KMS-11 (cell line): ENCODE data around the gene PRR3.

ENCODE experiments used
- H2AFZ ChIP-seq: fragments of 200-600 bp; sonication (generic); 2 replicates; pipeline ENCODE4 v1.6.1; 2016; ENCODE audit warnings: antibody characterized with exemption, mixed run types, low read depth
- H3K27ac ChIP-seq: fragments of 200-600 bp; sonication (generic); 2 replicates; pipeline ENCODE4 v1.6.1; 2016; ENCODE audit warnings: mild to moderate bottlenecking, mixed run types
- H3K27me3 ChIP-seq: fragments of 200-600 bp; sonication (generic); 2 replicates; pipeline ENCODE4 v1.6.1; 2017; ENCODE audit warnings: mild to moderate bottlenecking, low read depth, mixed run types, moderate library complexity; ENCODE audit not compliant: insufficient read depth
- H3K36me3 ChIP-seq: fragments of 200-600 bp; sonication (generic); 2 replicates; pipeline ENCODE4 v1.6.1; 2017; ENCODE audit warnings: mild to moderate bottlenecking, mixed run types; ENCODE audit not compliant: insufficient read depth
- H3K4me1 ChIP-seq: fragments of 200-600 bp; sonication (generic); 2 replicates; pipeline ENCODE4 v1.6.1; 2016; ENCODE audit warnings: mild to moderate bottlenecking, low read depth, mixed run types; ENCODE audit not compliant: poor library complexity, severe bottlenecking
- H3K4me2 ChIP-seq: fragments of 200-600 bp; sonication (generic); 2 replicates; pipeline ENCODE4 v1.7.0; 2016; ENCODE audit warnings: mild to moderate bottlenecking, mixed run types
- H3K4me3 ChIP-seq: fragments of 200-600 bp; sonication (generic); IDR thresholded peaks from 2 replicates; pipeline ENCODE4 v1.6.1; 2017; ENCODE audit warnings: low read depth, low read length, mixed read lengths; ENCODE audit not compliant: insufficient read depth
- H3K79me2 ChIP-seq: fragments of 200-600 bp; sonication (generic); 2 replicates; pipeline ENCODE4 v1.6.1; 2016; ENCODE audit warnings: low read depth, mixed run types; ENCODE audit not compliant: insufficient read depth
- H3K9ac ChIP-seq: fragments of 200-600 bp; sonication (generic); 2 replicates; pipeline ENCODE4 v1.6.1; 2016; ENCODE audit warnings: mild to moderate bottlenecking, mixed run types
- H4K20me1 ChIP-seq: fragments of 200-600 bp; sonication (generic); 2 replicates; pipeline ENCODE4 v1.6.1; 2016; ENCODE audit warnings: mild to moderate bottlenecking, mixed run types; ENCODE audit not compliant: insufficient read depth
- CTCF ChIP-seq: fragments of 200-600 bp; sonication (generic); conservative IDR thresholded peaks from 2 replicates; pipeline ENCODE4 v1.6.1; 2017; ENCODE audit warnings: low read depth, mild to moderate bottlenecking, antibody characterized with exemption, low read length, moderate library complexity, mixed read lengths

The PRR3 gene

DNA sequence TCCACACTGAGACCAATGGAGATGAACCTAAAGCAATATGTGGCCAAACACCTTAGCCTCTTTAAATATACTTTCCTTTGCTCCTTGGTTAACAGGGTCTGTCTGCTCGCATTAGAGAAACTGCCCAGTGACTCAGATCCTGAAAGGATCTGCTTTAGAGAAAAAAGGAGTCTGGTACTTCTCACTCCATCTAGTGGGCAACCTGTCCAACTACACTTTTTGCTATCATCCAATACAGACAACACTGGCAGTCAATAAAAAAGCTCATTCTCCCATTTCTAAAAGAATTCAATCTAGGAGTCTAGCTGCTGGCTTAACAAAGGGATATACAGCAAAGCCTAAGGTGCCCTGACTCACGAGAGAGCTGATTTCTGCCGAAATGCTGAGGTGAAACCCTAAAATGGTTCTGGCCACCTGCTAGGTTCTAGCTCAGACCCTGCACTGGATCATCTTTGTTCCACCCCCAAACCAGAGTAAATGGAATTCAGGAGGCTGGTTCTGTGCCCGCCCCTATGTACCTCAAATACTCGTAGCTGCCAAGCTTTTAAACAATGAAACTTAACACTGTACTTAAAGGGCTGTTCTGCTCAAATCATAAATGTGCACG is 12.3 kb upstream of the PRR3 start:
- no peaks in the 10 kb centered on the region; the same call in none of the 2 replicates for H3K27me3 ChIP-seq
- no peak overlapping the region for H3K9ac ChIP-seq
- H3K79me2 ChIP-seq = no peaks in the 10 kb centered on the region
- H2AFZ ChIP-seq = no peak overlapping the region
- no peak overlapping the region for H3K4me2 ChIP-seq
- no peak overlapping the region for H3K4me3 ChIP-seq
- H4K20me1 ChIP-seq = no peaks in the 10 kb centered on the region
- H3K27ac ChIP-seq = no peak overlapping the region
- H3K4me1 ChIP-seq = peaks cover 8% of the 10 kb centered on the region
- H3K36me3 ChIP-seq = no peaks in the 10 kb centered on the region
- TF ChIP-seq CTCF = peak; percentile 82

DNA sequence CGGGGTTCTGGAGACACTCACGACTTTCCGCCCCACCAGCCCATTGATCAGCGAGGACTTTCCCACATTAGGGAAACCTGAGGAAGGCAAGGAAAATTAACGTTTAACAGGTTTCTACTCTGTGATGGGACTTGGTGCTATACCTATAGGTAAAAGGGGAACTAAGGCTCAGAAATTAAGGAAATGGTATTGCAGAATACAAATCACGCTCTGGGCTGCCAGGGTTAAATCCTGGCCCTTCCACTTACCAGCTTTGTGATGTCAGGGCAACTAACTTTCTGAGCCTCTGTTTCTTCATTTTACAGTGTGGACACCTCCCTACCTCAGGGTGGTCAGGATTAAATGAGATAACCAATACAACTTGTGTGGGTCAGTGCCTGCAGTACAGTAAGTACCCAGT is 9.6 kb upstream of the PRR3 start:
- H4K20me1 ChIP-seq = no peaks in the 10 kb centered on the region
- TF ChIP-seq CTCF = no peak
- peaks cover 3% of the 10 kb centered on the region for H3K4me1 ChIP-seq
- H3K4me2 ChIP-seq = no peak overlapping the region
- no peak overlapping the region for H3K4me3 ChIP-seq
- H2AFZ ChIP-seq = no peak overlapping the region
- no peaks in the 10 kb centered on the region for H3K36me3 ChIP-seq
- no peak overlapping the region for H3K9ac ChIP-seq
- H3K27ac ChIP-seq = no peak overlapping the region
- H3K79me2 ChIP-seq = no peaks in the 10 kb centered on the region
- H3K27me3 ChIP-seq = no peaks in the 10 kb centered on the region

DNA sequence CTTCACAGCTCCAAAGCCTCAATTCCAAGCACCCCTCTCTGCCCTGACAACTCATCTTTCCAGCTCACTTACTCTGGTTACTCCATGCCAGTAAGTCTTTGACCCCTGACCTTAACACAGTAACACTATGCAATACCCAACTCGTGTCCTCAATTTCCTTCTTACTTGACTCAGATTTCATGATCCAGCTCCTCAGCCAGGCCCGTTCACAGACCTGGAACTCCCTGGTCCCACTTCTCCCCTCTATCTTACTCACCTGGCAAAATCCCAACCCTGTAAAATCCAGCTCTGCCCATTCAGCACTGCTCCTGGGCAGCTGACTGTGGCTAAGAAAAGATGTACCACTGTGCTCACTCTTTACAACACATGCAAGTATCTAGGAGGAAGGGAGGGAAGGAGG is 8.7 kb upstream of the PRR3 start:
- no peak overlapping the region for H3K4me2 ChIP-seq
- H3K4me1 ChIP-seq = peaks cover 3% of the 10 kb centered on the region
- H3K36me3 ChIP-seq = no peaks in the 10 kb centered on the region
- no peak overlapping the region for H3K9ac ChIP-seq
- no peaks in the 10 kb centered on the region for H3K27me3 ChIP-seq
- H4K20me1 ChIP-seq = no peaks in the 10 kb centered on the region
- no peak for TF ChIP-seq CTCF
- no peak overlapping the region for H3K27ac ChIP-seq
- no peaks in the 10 kb centered on the region for H3K79me2 ChIP-seq
- H3K4me3 ChIP-seq = no peak overlapping the region
- H2AFZ ChIP-seq = no peak overlapping the region

- Histone ChIP-seq H3K79me2 (peaks cover 20% of the 10 kb centered on the region), H2AFZ (no peak overlapping the region), H3K9ac (no peak overlapping the region), H3K27me3 (no peaks in the 10 kb centered on the region), H3K27ac (no peak overlapping the region), H4K20me1 (no peaks in the 10 kb centered on the region), H3K4me3 (no peak overlapping the region), H3K4me1 (peaks cover 13% of the 10 kb centered on the region), H3K36me3 (no peaks in the 10 kb centered on the region), H3K4me2 (no peak overlapping the region)
- no peak for TF ChIP-seq CTCF
These were observed 2.7 kb upstream of the PRR3 start for GRCh38 chr6:30554404-30554803.
